ENCODE measurements around the gene CIRBP. TPM values are rescaled to one million over a fixed set of nuclear protein-coding genes. Genes with fewer than 3 reads are reported as not detected.

CIRBP gene
- polyA plus RNA-seq, 1 donor = 564 TPM

Other genes with a start within 250 kb of the CIRBP start
- gene TMEM259, start 248.2 kb upstream of the CIRBP start, polyA plus RNA-seq = 144 TPM
- gene RNU6-2, start 247.8 kb upstream of the CIRBP start, polyA plus RNA-seq = not detected
- gene CNN2, start 242.7 kb upstream of the CIRBP start, polyA plus RNA-seq = 31.5 TPM
- gene ABCA7, start 229.2 kb upstream of the CIRBP start, polyA plus RNA-seq = 5.7 TPM
- 14.0 TPM for gene ARHGAP45, start 202.2 kb upstream of the CIRBP start, polyA plus RNA-seq
- gene POLR2E, start 174.0 kb upstream of the CIRBP start, polyA plus RNA-seq = 130 TPM
- 394 TPM for gene GPX4, start 165.3 kb upstream of the CIRBP start, polyA plus RNA-seq
- 25.1 TPM for gene SBNO2, start 95.1 kb upstream of the CIRBP start, polyA plus RNA-seq
- gene STK11, start 63.6 kb upstream of the CIRBP start, polyA plus RNA-seq = 67.1 TPM
- gene CBARP, start 31.3 kb upstream of the CIRBP start, polyA plus RNA-seq = 2.0 TPM
- gene ATP5F1D, start 27.6 kb upstream of the CIRBP start, polyA plus RNA-seq = 136 TPM
- gene MIDN, start 20.7 kb upstream of the CIRBP start, polyA plus RNA-seq = 110 TPM
- gene FAM174C, start 6.2 kb downstream of the CIRBP start, polyA plus RNA-seq = 37.4 TPM
- gene EFNA2, start 16.5 kb downstream of the CIRBP start, polyA plus RNA-seq = 25.6 TPM
- 91.9 TPM for gene NDUFS7, start 114.6 kb downstream of the CIRBP start, polyA plus RNA-seq
- 16.0 TPM for gene GAMT, start 132.2 kb downstream of the CIRBP start, polyA plus RNA-seq
- 97.8 TPM for gene DAZAP1, start 138.3 kb downstream of the CIRBP start, polyA plus RNA-seq
- gene RPS15, start 169.1 kb downstream of the CIRBP start, polyA plus RNA-seq = 1,404 TPM
- gene APC2, start 180.8 kb downstream of the CIRBP start, polyA plus RNA-seq = 5.6 TPM
- 29.8 TPM for gene C19orf25, start 209.9 kb downstream of the CIRBP start, polyA plus RNA-seq
- 4.7 TPM for gene PCSK4, start 221.0 kb downstream of the CIRBP start, polyA plus RNA-seq
- gene REEP6, start 221.8 kb downstream of the CIRBP start, polyA plus RNA-seq = 228 TPM
- gene ADAMTSL5, start 243.7 kb downstream of the CIRBP start, polyA plus RNA-seq = 24.9 TPM